Right lobe of liver (tissue), 4 donors: ENCODE data around the gene S100A12.

ENCODE experiments used
- POLR2A ChIP-seq: fragments of 450-650 bp; IDR thresholded peaks from one replicate; pipeline ENCODE4 v1.6.1; 2017; ENCODE audit warnings: antibody characterized with exemption, mild to moderate bottlenecking
- TF ChIP-seq, protein P1 (sequence below), 4 donors: fragments of 200-600 bp in 3 of 4; fragments of 450-650 bp in 1 of 4; IDR thresholded peaks; one replicate each; pipeline versions ENCODE4 v1.5.1 to v1.8.0; 2016 to 2022; ENCODE audit warnings: antibody characterized with exemption in 4 of 4, mild to moderate bottlenecking in 2 of 4
- donor health status: DM: no; HTN: no; CAD: no.
- donor health status: DM: no; HTN: no; CAD: no.
- donor health status: DM: no; HTN: yes; CAD: no.

DNA sequence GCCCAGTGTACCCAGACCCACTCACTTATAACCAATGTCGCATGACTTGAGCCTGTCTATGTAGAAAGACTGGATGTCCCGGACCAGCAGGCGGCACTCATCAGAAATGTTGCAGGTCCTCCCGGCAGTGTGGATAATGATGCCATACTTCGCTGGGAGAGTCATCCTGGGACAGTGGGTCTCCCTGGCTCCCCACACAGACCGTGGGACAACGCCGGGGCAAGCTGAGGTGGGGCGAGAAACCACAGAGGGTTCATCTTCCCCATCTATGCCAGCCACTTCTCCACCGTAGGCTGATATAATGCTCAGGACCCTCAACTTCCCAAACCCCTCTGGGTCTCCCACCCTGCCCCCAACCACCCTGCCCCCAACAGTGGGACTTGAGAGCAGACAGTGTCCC, 35.1 kb downstream of the S100A12 start:
- TF ChIP-seq, protein P1, sequence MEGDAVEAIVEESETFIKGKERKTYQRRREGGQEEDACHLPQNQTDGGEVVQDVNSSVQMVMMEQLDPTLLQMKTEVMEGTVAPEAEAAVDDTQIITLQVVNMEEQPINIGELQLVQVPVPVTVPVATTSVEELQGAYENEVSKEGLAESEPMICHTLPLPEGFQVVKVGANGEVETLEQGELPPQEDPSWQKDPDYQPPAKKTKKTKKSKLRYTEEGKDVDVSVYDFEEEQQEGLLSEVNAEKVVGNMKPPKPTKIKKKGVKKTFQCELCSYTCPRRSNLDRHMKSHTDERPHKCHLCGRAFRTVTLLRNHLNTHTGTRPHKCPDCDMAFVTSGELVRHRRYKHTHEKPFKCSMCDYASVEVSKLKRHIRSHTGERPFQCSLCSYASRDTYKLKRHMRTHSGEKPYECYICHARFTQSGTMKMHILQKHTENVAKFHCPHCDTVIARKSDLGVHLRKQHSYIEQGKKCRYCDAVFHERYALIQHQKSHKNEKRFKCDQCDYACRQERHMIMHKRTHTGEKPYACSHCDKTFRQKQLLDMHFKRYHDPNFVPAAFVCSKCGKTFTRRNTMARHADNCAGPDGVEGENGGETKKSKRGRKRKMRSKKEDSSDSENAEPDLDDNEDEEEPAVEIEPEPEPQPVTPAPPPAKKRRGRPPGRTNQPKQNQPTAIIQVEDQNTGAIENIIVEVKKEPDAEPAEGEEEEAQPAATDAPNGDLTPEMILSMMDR (IDR thresholded peaks at IDR 0.05): no peak
- TF ChIP-seq POLR2A: no peak
